KMS-11 (cell line): ENCODE measurements around the gene ZNF536.

Experiments
- H2AFZ ChIP-seq: fragments of 200-600 bp; sonication (generic); 2 replicates; pipeline ENCODE4 v1.6.1; 2016; ENCODE audit warnings: antibody characterized with exemption, mixed run types, low read depth
- H3K27ac ChIP-seq: fragments of 200-600 bp; sonication (generic); 2 replicates; pipeline ENCODE4 v1.6.1; 2016; ENCODE audit warnings: mild to moderate bottlenecking, mixed run types
- H3K27me3 ChIP-seq: fragments of 200-600 bp; sonication (generic); 2 replicates; pipeline ENCODE4 v1.6.1; 2017; ENCODE audit warnings: mild to moderate bottlenecking, low read depth, mixed run types, moderate library complexity; ENCODE audit not compliant: insufficient read depth
- H3K36me3 ChIP-seq: fragments of 200-600 bp; sonication (generic); 2 replicates; pipeline ENCODE4 v1.6.1; 2017; ENCODE audit warnings: mild to moderate bottlenecking, mixed run types; ENCODE audit not compliant: insufficient read depth
- H3K4me1 ChIP-seq: fragments of 200-600 bp; sonication (generic); 2 replicates; pipeline ENCODE4 v1.6.1; 2016; ENCODE audit warnings: mild to moderate bottlenecking, low read depth, mixed run types; ENCODE audit not compliant: poor library complexity, severe bottlenecking
- H3K4me2 ChIP-seq: fragments of 200-600 bp; sonication (generic); 2 replicates; pipeline ENCODE4 v1.7.0; 2016; ENCODE audit warnings: mild to moderate bottlenecking, mixed run types
- H3K4me3 ChIP-seq: fragments of 200-600 bp; sonication (generic); IDR thresholded peaks from 2 replicates; pipeline ENCODE4 v1.6.1; 2017; ENCODE audit warnings: low read depth, low read length, mixed read lengths; ENCODE audit not compliant: insufficient read depth
- H3K79me2 ChIP-seq: fragments of 200-600 bp; sonication (generic); 2 replicates; pipeline ENCODE4 v1.6.1; 2016; ENCODE audit warnings: low read depth, mixed run types; ENCODE audit not compliant: insufficient read depth
- H3K9ac ChIP-seq: fragments of 200-600 bp; sonication (generic); 2 replicates; pipeline ENCODE4 v1.6.1; 2016; ENCODE audit warnings: mild to moderate bottlenecking, mixed run types
- H4K20me1 ChIP-seq: fragments of 200-600 bp; sonication (generic); 2 replicates; pipeline ENCODE4 v1.6.1; 2016; ENCODE audit warnings: mild to moderate bottlenecking, mixed run types; ENCODE audit not compliant: insufficient read depth
- TF ChIP-seq, protein P1 (sequence below): fragments of 200-600 bp; sonication (generic); conservative IDR thresholded peaks from 2 replicates; pipeline ENCODE4 v1.6.1; 2017; ENCODE audit warnings: low read depth, mild to moderate bottlenecking, antibody characterized with exemption, low read length, moderate library complexity, mixed read lengths

ZNF536 gene

DNA sequence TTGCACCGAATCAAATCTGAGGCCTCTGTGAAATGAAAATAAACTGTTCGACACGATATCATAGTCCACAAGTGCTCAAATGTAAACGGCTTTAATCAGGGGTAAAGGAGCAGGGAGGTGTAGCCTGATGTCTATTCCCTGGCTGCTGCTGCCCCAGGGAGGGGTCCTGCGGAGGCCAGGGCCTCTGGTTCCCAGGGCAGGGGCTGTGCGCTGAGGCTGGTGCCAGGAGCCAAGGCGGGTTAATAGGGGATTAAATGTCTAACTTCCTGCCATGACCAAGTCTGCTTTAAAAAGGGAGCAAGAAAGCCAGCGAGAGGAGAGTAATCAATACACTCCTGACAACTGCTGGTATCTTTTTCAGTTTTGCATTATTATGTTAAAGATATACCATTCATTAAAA, 59.4 kb downstream of the ZNF536 start:
- Histone ChIP-seq H3K36me3 (no peaks in the 10 kb centered on the region), H4K20me1 (no peaks in the 10 kb centered on the region), H3K27ac (no peak overlapping the region), H3K4me2 (no peak overlapping the region), H3K79me2 (no peaks in the 10 kb centered on the region), H3K4me3 (no peak overlapping the region), H3K9ac (no peak overlapping the region), H3K27me3 (no peaks in the 10 kb centered on the region), H3K4me1 (no peaks in the 10 kb centered on the region), H2AFZ (no peak overlapping the region)
- TF ChIP-seq, protein P1, sequence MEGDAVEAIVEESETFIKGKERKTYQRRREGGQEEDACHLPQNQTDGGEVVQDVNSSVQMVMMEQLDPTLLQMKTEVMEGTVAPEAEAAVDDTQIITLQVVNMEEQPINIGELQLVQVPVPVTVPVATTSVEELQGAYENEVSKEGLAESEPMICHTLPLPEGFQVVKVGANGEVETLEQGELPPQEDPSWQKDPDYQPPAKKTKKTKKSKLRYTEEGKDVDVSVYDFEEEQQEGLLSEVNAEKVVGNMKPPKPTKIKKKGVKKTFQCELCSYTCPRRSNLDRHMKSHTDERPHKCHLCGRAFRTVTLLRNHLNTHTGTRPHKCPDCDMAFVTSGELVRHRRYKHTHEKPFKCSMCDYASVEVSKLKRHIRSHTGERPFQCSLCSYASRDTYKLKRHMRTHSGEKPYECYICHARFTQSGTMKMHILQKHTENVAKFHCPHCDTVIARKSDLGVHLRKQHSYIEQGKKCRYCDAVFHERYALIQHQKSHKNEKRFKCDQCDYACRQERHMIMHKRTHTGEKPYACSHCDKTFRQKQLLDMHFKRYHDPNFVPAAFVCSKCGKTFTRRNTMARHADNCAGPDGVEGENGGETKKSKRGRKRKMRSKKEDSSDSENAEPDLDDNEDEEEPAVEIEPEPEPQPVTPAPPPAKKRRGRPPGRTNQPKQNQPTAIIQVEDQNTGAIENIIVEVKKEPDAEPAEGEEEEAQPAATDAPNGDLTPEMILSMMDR, result no peak

DNA sequence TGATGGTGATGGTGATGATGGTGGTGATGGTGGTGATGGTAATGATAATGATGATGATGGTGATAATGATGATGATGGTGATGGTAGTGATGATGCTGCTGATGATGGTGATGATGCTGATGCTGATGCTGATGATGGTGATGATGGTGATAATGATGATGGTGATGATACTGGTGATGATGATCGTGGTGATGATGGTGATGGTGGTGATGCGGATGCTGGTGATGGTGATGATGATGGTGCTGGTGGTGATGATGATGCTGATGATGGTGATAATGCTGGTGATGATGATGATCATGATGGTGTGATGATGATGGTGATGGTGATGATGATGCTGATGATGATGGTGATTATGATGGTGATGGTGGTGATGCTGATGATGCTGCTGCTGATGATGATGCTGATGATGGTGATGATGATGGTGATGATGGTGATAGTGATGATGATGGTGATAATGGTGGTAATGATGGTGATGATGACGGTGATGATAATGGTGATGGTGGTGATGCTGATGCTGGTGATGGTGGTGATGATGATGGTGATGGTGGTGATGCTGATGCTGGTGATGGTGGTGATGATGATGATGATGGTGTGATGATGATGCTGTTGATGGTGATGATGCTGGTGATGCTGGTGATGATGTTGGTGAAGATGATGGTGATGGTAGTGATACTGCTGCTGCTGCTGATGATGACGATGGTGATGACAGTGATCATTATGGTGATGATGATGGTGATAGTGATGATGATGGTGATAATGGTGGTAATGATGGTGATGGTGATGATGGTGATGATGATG, 62.8 kb downstream of the ZNF536 start:
- Histone ChIP-seq H4K20me1 (no peaks in the 10 kb centered on the region), H3K27me3 (no peaks in the 10 kb centered on the region), H2AFZ (no peak overlapping the region), H3K4me2 (no peak overlapping the region), H3K36me3 (no peaks in the 10 kb centered on the region), H3K4me1 (no peaks in the 10 kb centered on the region), H3K9ac (no peak overlapping the region), H3K79me2 (no peaks in the 10 kb centered on the region), H3K27ac (no peak overlapping the region), H3K4me3 (no peak overlapping the region)
- TF ChIP-seq, protein P1, result no peak

DNA sequence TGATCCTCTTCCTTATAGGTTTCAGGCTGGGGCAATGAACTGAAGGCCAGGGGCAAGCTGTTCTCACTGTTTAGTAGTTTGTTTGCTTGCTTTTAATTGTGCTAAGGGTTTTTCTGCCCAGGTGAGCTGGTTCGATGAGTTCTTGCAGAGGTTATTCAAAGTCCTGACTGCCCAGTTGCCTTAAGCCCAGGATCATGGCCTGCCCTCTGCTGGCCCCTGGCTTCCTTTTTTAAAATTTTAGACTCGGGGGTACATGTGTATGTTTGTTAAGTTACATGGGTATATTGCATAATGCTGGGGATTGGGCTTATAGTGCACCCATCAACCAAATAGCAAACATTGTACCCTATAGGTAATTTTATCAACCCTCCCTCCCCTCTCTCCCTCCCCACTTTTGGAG, 65.7 kb downstream of the ZNF536 start:
- Histone ChIP-seq H3K36me3 (no peaks in the 10 kb centered on the region), H3K9ac (no peak overlapping the region), H4K20me1 (no peaks in the 10 kb centered on the region), H3K27ac (no peak overlapping the region), H3K79me2 (no peaks in the 10 kb centered on the region), H3K27me3 (no peaks in the 10 kb centered on the region), H2AFZ (no peak overlapping the region), H3K4me3 (no peak overlapping the region), H3K4me2 (no peak overlapping the region), H3K4me1 (no peaks in the 10 kb centered on the region)
- TF ChIP-seq, protein P1, result no peak

DNA sequence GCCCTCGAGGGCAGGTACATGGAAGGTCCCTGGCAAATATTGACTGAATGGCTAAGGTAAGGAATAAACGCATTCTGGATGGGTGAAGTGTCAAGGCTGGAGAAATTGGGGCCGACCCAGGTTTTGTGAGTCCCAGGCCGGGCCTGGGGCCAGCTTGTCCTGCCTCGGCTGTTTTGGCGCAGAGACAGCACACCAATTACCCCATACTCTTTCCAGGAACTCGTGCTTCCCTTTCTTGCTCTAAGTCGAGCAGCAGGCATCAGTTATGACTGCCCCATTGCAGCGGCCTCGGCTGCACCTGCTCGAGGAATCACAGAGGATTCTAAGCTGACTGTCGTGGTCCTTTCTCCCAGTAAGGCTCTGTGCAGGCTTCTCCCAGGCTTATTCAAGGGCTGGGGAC, 67.1 kb downstream of the ZNF536 start:
- Histone ChIP-seq H3K4me1 (no peaks in the 10 kb centered on the region), H3K9ac (no peak overlapping the region), H3K36me3 (no peaks in the 10 kb centered on the region), H3K27me3 (no peaks in the 10 kb centered on the region), H3K27ac (no peak overlapping the region), H2AFZ (no peak overlapping the region), H3K79me2 (no peaks in the 10 kb centered on the region), H3K4me3 (no peak overlapping the region), H4K20me1 (no peaks in the 10 kb centered on the region), H3K4me2 (no peak overlapping the region)
- TF ChIP-seq, protein P1, result no peak
